Measurements from ENCODE around the gene GLMP. TPM values are rescaled to one million over a fixed set of nuclear protein-coding genes. Genes with fewer than 3 reads are reported as not detected.
"Not testable (repeated sequence)": the region's sequence is repeated elsewhere in the genome, so short reads cannot be mapped to it uniquely, and the experiment has no call there.

GLMP gene
- total RNA-seq, result 10 to 100 TPM; 17.2 to 19.6 TPM

- ATAC-seq, result peak; percentile 72 to 74
- H3K4me3 Mint-ChIP-seq, result peak within 1 kb of the TSS; percentile 86
- no peaks in the 10 kb centered on the region for H3K9me3 Mint-ChIP-seq
- no peaks in the 10 kb centered on the region for H3K36me3 Mint-ChIP-seq
- peak within 1 kb of the TSS; percentile 16 to 82 for H3K27ac Mint-ChIP-seq
- no peak for DNase-seq (ENCODE audit: low spot score)
- H3K4me1 Mint-ChIP-seq (ENCODE audit: low read depth in 2 of 2), result peaks cover 15 to 21% of the 10 kb centered on the region in 2 donors
- H3K27me3 Mint-ChIP-seq, result no peaks in the 10 kb centered on the region
These were observed at the start of gene GLMP for GRCh38 chr1:156295391-156295947. TSS of gene GLMP (minus strand) at chr1:156295679. CDS start at chr1:156295645, 34 bp downstream.

GRCh38 chr1:156344409-156344808 is 48.9 kb upstream of the GLMP start:
- DNase-seq (ENCODE audit: low spot score), result no peak
- no peak for ATAC-seq
- Mint-ChIP-seq H3K27ac (no peak overlapping the region), H3K36me3 (no peaks in the 10 kb centered on the region), H3K4me3 (no peak overlapping the region), H3K27me3 (peaks cover 12 to 24% of the 10 kb centered on the region in 2 donors), H3K4me1 (ENCODE audit: low read depth in 2 of 2) (peaks cover 0 to under 1% of the 10 kb centered on the region in 2 donors), H3K9me3 (no peaks in the 10 kb centered on the region)

- Mint-ChIP-seq H3K27ac (no peak overlapping the region), H3K36me3 (peaks cover 3% of the 10 kb centered on the region), H3K9me3 (no peaks in the 10 kb centered on the region), H3K27me3 (peaks cover 11 to 21% of the 10 kb centered on the region in 2 donors), H3K4me3 (no peak overlapping the region), H3K4me1 (ENCODE audit: low read depth in 2 of 2) (peaks cover 10 to 12% of the 10 kb centered on the region in 2 donors)
- ATAC-seq, result no peak
- DNase-seq (ENCODE audit: low spot score), result no peak
These were observed 46.9 kb upstream of the GLMP start for GRCh38 chr1:156342166-156342955.

- peaks cover 34% of the 10 kb centered on the region for H3K36me3 Mint-ChIP-seq
- H3K27ac Mint-ChIP-seq, result peak within 1 kb of the TSS; percentile 91 to 92
- H3K27me3 Mint-ChIP-seq, result no peaks in the 10 kb centered on the region
- peaks cover 32 to 41% of the 10 kb centered on the region in 2 donors for H3K4me1 Mint-ChIP-seq (ENCODE audit: low read depth in 2 of 2)
- peak; percentile 98 for ATAC-seq
- no peaks in the 10 kb centered on the region for H3K9me3 Mint-ChIP-seq
- DNase-seq (ENCODE audit: low spot score), result peak; percentile 99
- peak within 1 kb of the TSS; percentile 97 for H3K4me3 Mint-ChIP-seq
These were observed 42.9 kb upstream of the GLMP start, which contains the start of the genes CCT3 and TSACC for GRCh38 chr1:156338180-156338976. TSS of gene CCT3 (minus strand) at chr1:156338292. CDS start at chr1:156338184, 108 bp downstream. TSS of gene TSACC (plus strand) at chr1:156338526. CDS start at chr1:156339758, 1,232 bp downstream.

GRCh38 chr1:156337888-156338179 is 42.4 kb upstream of the GLMP start:
- DNase-seq (ENCODE audit: low spot score) (no peak), ATAC-seq (no peak)
- H3K9me3 Mint-ChIP-seq, result no peaks in the 10 kb centered on the region
- peaks cover 32 to 41% of the 10 kb centered on the region in 2 donors for H3K4me1 Mint-ChIP-seq (ENCODE audit: low read depth in 2 of 2)
- H3K36me3 Mint-ChIP-seq, result peaks cover 35% of the 10 kb centered on the region
- H3K27me3 Mint-ChIP-seq, result no peaks in the 10 kb centered on the region
- H3K27ac Mint-ChIP-seq, result peak overlapping the region; percentile 91 to 92
- H3K4me3 Mint-ChIP-seq, result peak overlapping the region; percentile 97

- peaks cover 32 to 41% of the 10 kb centered on the region in 2 donors for H3K4me1 Mint-ChIP-seq (ENCODE audit: low read depth in 2 of 2)
- H3K9me3 Mint-ChIP-seq, result no peaks in the 10 kb centered on the region
- H3K4me3 Mint-ChIP-seq, result peak overlapping the region; percentile 97
- peak overlapping the region; percentile 91 to 92 for H3K27ac Mint-ChIP-seq
- peaks cover 35% of the 10 kb centered on the region for H3K36me3 Mint-ChIP-seq
- DNase-seq (ENCODE audit: low spot score) (no peak), ATAC-seq (no peak)
- no peaks in the 10 kb centered on the region for H3K27me3 Mint-ChIP-seq
These were observed 41.8 kb upstream of the GLMP start for GRCh38 chr1:156337052-156337887.

- Mint-ChIP-seq H3K4me1 (ENCODE audit: low read depth in 2 of 2) (peaks cover 32 to 41% of the 10 kb centered on the region in 2 donors), H3K27me3 (no peaks in the 10 kb centered on the region), H3K27ac (peak overlapping the region; percentile 91 to 92), H3K9me3 (no peaks in the 10 kb centered on the region), H3K36me3 (peaks cover 35% of the 10 kb centered on the region), H3K4me3 (peak overlapping the region; percentile 97)
- no peak for DNase-seq (ENCODE audit: low spot score)
- no peak for ATAC-seq
These were observed 40.8 kb upstream of the GLMP start for GRCh38 chr1:156336242-156336641.

- not testable (repeated sequence) for H3K4me3 Mint-ChIP-seq; H3K4me1 Mint-ChIP-seq (ENCODE audit: low read depth in 2 of 2); H3K27ac Mint-ChIP-seq; DNase-seq (ENCODE audit: low spot score); ATAC-seq; H3K27me3 Mint-ChIP-seq; H3K9me3 Mint-ChIP-seq
- peaks cover 16% of the 10 kb centered on the region for H3K36me3 Mint-ChIP-seq
These were observed 27.7 kb upstream of the GLMP start for GRCh38 chr1:156323179-156323578.

- ATAC-seq (no peak), DNase-seq (ENCODE audit: low spot score) (no peak)
- Mint-ChIP-seq H3K27ac (peak overlapping the region in 1 of 2 donors; percentile 11), H3K4me3 (no peak overlapping the region), H3K36me3 (peaks cover 23% of the 10 kb centered on the region), H3K9me3 (no peaks in the 10 kb centered on the region), H3K4me1 (ENCODE audit: low read depth in 2 of 2) (peaks cover 0 to 6% of the 10 kb centered on the region in 2 donors), H3K27me3 (no peaks in the 10 kb centered on the region)
These were observed 25.1 kb upstream of the GLMP start for GRCh38 chr1:156320560-156320959.

- H3K4me1 Mint-ChIP-seq (ENCODE audit: low read depth in 2 of 2), result peaks cover 0 to 6% of the 10 kb centered on the region in 2 donors
- H3K9me3 Mint-ChIP-seq, result no peaks in the 10 kb centered on the region
- no peak for ATAC-seq
- peaks cover 28% of the 10 kb centered on the region for H3K36me3 Mint-ChIP-seq
- no peaks in the 10 kb centered on the region for H3K27me3 Mint-ChIP-seq
- H3K4me3 Mint-ChIP-seq, result no peak overlapping the region
- DNase-seq (ENCODE audit: low spot score), result no peak
- no peak overlapping the region for H3K27ac Mint-ChIP-seq
These were observed 24.2 kb upstream of the GLMP start for GRCh38 chr1:156319664-156320063.

GRCh38 chr1:156316909-156317308 is 21.4 kb upstream of the GLMP start:
- Mint-ChIP-seq H3K4me1 (ENCODE audit: low read depth in 2 of 2) (peaks cover 0 to 4% of the 10 kb centered on the region in 2 donors), H3K27ac (no peak overlapping the region), H3K9me3 (no peaks in the 10 kb centered on the region), H3K4me3 (no peak overlapping the region), H3K36me3 (peaks cover 36% of the 10 kb centered on the region), H3K27me3 (no peaks in the 10 kb centered on the region)
- ATAC-seq, result no peak
- DNase-seq (ENCODE audit: low spot score), result no peak

- H3K27ac Mint-ChIP-seq, result no peak overlapping the region
- DNase-seq (ENCODE audit: low spot score) (no peak), ATAC-seq (no peak)
- H3K27me3 Mint-ChIP-seq, result no peaks in the 10 kb centered on the region
- H3K9me3 Mint-ChIP-seq, result no peaks in the 10 kb centered on the region
- peaks cover 41% of the 10 kb centered on the region for H3K36me3 Mint-ChIP-seq
- H3K4me1 Mint-ChIP-seq (ENCODE audit: low read depth in 2 of 2), result peaks cover 0 to 5% of the 10 kb centered on the region in 2 donors
- no peak overlapping the region for H3K4me3 Mint-ChIP-seq
These were observed 15.5 kb upstream of the GLMP start for GRCh38 chr1:156310962-156311361.

- Mint-ChIP-seq H3K27me3 (no peaks in the 10 kb centered on the region), H3K9me3 (no peaks in the 10 kb centered on the region), H3K27ac (no peak overlapping the region), H3K4me1 (ENCODE audit: low read depth in 2 of 2) (peaks cover 0 to 5% of the 10 kb centered on the region in 2 donors), H3K4me3 (no peak overlapping the region), H3K36me3 (peaks cover 25% of the 10 kb centered on the region)
- DNase-seq (ENCODE audit: low spot score) (no peak), ATAC-seq (no peak)
These were observed 12.6 kb upstream of the GLMP start for GRCh38 chr1:156308078-156308477.

Measured in natural killer cell treated with Interleukin-12 subunit alpha and Interleukin-12 subunit beta and Interleukin-15 and Interleukin-18, amount 100 ng/mL, for 72 hours (primary cell).